Right lobe of liver (tissue), 6 donors: ENCODE measurements around the gene TARP.

ENCODE experiments used
- ATAC-seq, 4 donors: fragments of 200-7000 bp; cut with Tn5 transposase; one replicate each; pipeline ENCODE4 v1.9.1; 2020; ENCODE audit warnings: mild to moderate bottlenecking in 4 of 4, moderate library complexity in 4 of 4
- DNase-seq, 3 donors: peaks; one replicate each; pipeline ENCODE4 v3.0.0-alpha.2; 2020
- H3K27ac ChIP-seq, 3 donors: fragments of 200-600 bp; one replicate each; pipeline ENCODE4 v1.8.0; 2022
- H3K27me3 ChIP-seq, 2 donors: fragments of 200-600 bp; one replicate each; pipeline ENCODE4 v1.8.0; 2022
- H3K36me3 ChIP-seq, 4 donors: fragments of 200-600 bp; sonication (generic) in 1 of 4; one replicate each; pipeline versions ENCODE4 v1.5.1 to v1.8.0; 2017 to 2022; ENCODE audit warnings: control low read depth in 1 of 4
- H3K4me1 ChIP-seq, 4 donors: fragments of 200-600 bp; sonication (generic) in 1 of 4; one replicate each; pipeline versions ENCODE4 v1.5.1 to v1.8.0; 2017 to 2022; ENCODE audit warnings: control low read depth in 1 of 4
- H3K4me3 ChIP-seq, 3 donors: fragments of 200-600 bp; one replicate each; pipeline ENCODE4 v1.8.0; 2022
- H3K9me3 ChIP-seq, 4 donors: fragments of 200-600 bp; sonication (generic) in 1 of 4; one replicate each; pipeline versions ENCODE4 v1.5.1 to v1.8.0; 2017 to 2022; ENCODE audit warnings: control low read depth in 1 of 4
- CTCF ChIP-seq, 4 donors: fragments of 200-600 bp in 3 of 4; fragments of 450-650 bp in 1 of 4; IDR thresholded peaks; one replicate each; pipeline versions ENCODE4 v1.5.1 to v1.8.0; 2016 to 2022; ENCODE audit warnings: antibody characterized with exemption in 4 of 4, mild to moderate bottlenecking in 2 of 4
- POLR2A ChIP-seq: fragments of 450-650 bp; IDR thresholded peaks from one replicate; pipeline ENCODE4 v1.6.1; 2017; ENCODE audit warnings: antibody characterized with exemption, mild to moderate bottlenecking
- WGBS: methylation state at CpG from one replicate; pipeline ENCODE4 v1.1.6; 2018; ENCODE audit warnings: low coverage, low lambda C conversion rate; ENCODE audit not compliant: insufficient coverage; ENCODE audit errors: missing lambda C conversion rate; 5-methylcytosine and 5-hydroxymethylcytosine counted together
- intact Hi-C, 2 donors: fragments of 100-400 bp; cut with DNase I; formaldehyde crosslinking; loops; one replicate each; pipeline versions ENCODE4 v1.11.2 to v1.14.1; 2022
- donor health status: DM: no; HTN: yes; CAD: no.
- donor health status: DM: no; HTN: no; CAD: no.
- donor health status: DM: no; HTN: no; CAD: no.
- donor health status: DM: no; HTN: yes; CAD: no.
- donor health status: DM: no; HTN: yes; CAD: no.

TARP gene

GRCh38 chr7:38310591-38311101 is 37.2 kb upstream of the TARP start:
- H3K4me3 ChIP-seq, result no peak overlapping the region
- peak in 2 of 3 donors; percentile 59 to 60 for DNase-seq
- H3K36me3 ChIP-seq, result no peaks in the 10 kb centered on the region
- intact Hi-C loops, result no loop called here
- TF ChIP-seq POLR2A, result no peak
- no peak for TF ChIP-seq CTCF (IDR thresholded peaks at IDR 0.05)
- peak overlapping the region in 1 of 3 donors; percentile 16 for H3K27ac ChIP-seq
- H3K4me1 ChIP-seq, result no peaks in the 10 kb centered on the region
- 31% methylated on average over 6 of the region's 6 CpGs for WGBS
- no peaks in the 10 kb centered on the region for H3K9me3 ChIP-seq
- peak; percentile 45 to 60 (median 49) for ATAC-seq
- no peaks in the 10 kb centered on the region for H3K27me3 ChIP-seq

- intact Hi-C loops, result no loop called here
- no peaks in the 10 kb centered on the region for H3K9me3 ChIP-seq
These were observed 36.1 kb upstream of the TARP start for GRCh38 chr7:38309555-38309954.

GRCh38 chr7:38308140-38308539 is 34.7 kb upstream of the TARP start:
- WGBS, result 100% methylated on average over 2 of the region's 2 CpGs
- TF ChIP-seq CTCF (IDR thresholded peaks at IDR 0.05), result no peak
- no peak for TF ChIP-seq POLR2A
- no peak overlapping the region for H3K27ac ChIP-seq
- H3K4me3 ChIP-seq, result no peak overlapping the region
- H3K9me3 ChIP-seq, result no peaks in the 10 kb centered on the region
- no peaks in the 10 kb centered on the region for H3K27me3 ChIP-seq
- H3K4me1 ChIP-seq, result no peaks in the 10 kb centered on the region
- ATAC-seq, result no peak
- intact Hi-C loops, result no loop called here
- H3K36me3 ChIP-seq, result no peaks in the 10 kb centered on the region
- DNase-seq, result no peak

More at GRCh38 chr7:38309555-38309954, 36.1 kb upstream of the TARP start:
- ATAC-seq (no peak), DNase-seq (no peak)
- H3K4me1 ChIP-seq, result no peaks in the 10 kb centered on the region
- WGBS, result 55% methylated on average over 5 of the region's 5 CpGs
- H3K27me3 ChIP-seq, result no peaks in the 10 kb centered on the region
- no peak overlapping the region for H3K4me3 ChIP-seq
- H3K27ac ChIP-seq, result no peak overlapping the region
- no peaks in the 10 kb centered on the region for H3K36me3 ChIP-seq
- TF ChIP-seq POLR2A (no peak), CTCF (IDR thresholded peaks at IDR 0.05) (no peak)

- H3K27ac ChIP-seq, result no peak overlapping the region
- no peaks in the 10 kb centered on the region for H3K9me3 ChIP-seq
- intact Hi-C loops, result no loop called here
- no peak for TF ChIP-seq POLR2A
- H3K27me3 ChIP-seq, result no peaks in the 10 kb centered on the region
- ATAC-seq (no peak), DNase-seq (no peak)
- 60% methylated on average over 3 of the region's 3 CpGs for WGBS
- H3K4me1 ChIP-seq, result no peaks in the 10 kb centered on the region
- no peaks in the 10 kb centered on the region for H3K36me3 ChIP-seq
- H3K4me3 ChIP-seq, result no peak overlapping the region
These were observed 34.2 kb upstream of the TARP start for GRCh38 chr7:38307640-38308039.

- no peaks in the 10 kb centered on the region for H3K27me3 ChIP-seq
- H3K9me3 ChIP-seq, result no peaks in the 10 kb centered on the region
- no peak overlapping the region for H3K27ac ChIP-seq
- no peak overlapping the region for H3K4me3 ChIP-seq
- 25% methylated on average over 1 of the region's 2 CpGs for WGBS
- H3K4me1 ChIP-seq, result no peaks in the 10 kb centered on the region
- ATAC-seq (peak in 1 of 4 donors; percentile 7), DNase-seq (no peak)
- TF ChIP-seq POLR2A (no peak), CTCF (IDR thresholded peaks at IDR 0.05) (no peak)
- intact Hi-C loops, result no loop called here
- H3K36me3 ChIP-seq, result no peaks in the 10 kb centered on the region
These were observed 33.5 kb upstream of the TARP start for GRCh38 chr7:38306914-38307313.
